GM23338 (cell line): Measurements from ENCODE around the gene STN1. TPM values are rescaled to one million over a fixed set of nuclear protein-coding genes. Genes with fewer than 3 reads are reported as not detected.

ENCODE experiments used
- ATAC-seq: fragments of 200-7000 bp; cut with Tn5 transposase; 3 replicates; pipeline ENCODE4 v1.9.1; 2020
- DNase-seq: peaks from one replicate; pipeline ENCODE4 v3.0.0-alpha.2; 2015; ENCODE audit warnings: low spot score
- H2AFZ ChIP-seq: fragments of 200-600 bp; sonication (generic); 2 replicates; pipeline ENCODE4 v1.8.0; 2016; ENCODE audit warnings: antibody characterized with exemption, mild to moderate bottlenecking, moderate library complexity
- H3F3A ChIP-seq: fragments of 200-600 bp; sonication (generic); replicated peaks from 2 replicates; pipeline ENCODE4 v1.8.0; 2017; ENCODE audit warnings: antibody characterized with exemption, mixed run types, low read depth
- H3K27ac ChIP-seq: fragments of 200-600 bp; sonication (generic); 2 replicates; pipeline ENCODE4 v1.6.1; 2016; ENCODE audit warnings: low read depth
- H3K27me3 ChIP-seq: fragments of 200-600 bp; sonication (generic); 2 replicates; pipeline ENCODE4 v1.8.0; 2016; ENCODE audit warnings: mild to moderate bottlenecking, mixed run types, moderate library complexity; ENCODE audit not compliant: insufficient read depth
- H3K36me3 ChIP-seq: fragments of 200-600 bp; sonication (generic); 2 replicates; pipeline ENCODE4 v1.8.0; 2016; ENCODE audit warnings: mild to moderate bottlenecking; ENCODE audit not compliant: insufficient read depth
- H3K4me1 ChIP-seq: fragments of 200-600 bp; sonication (generic); 2 replicates; pipeline ENCODE4 v1.8.0; 2016; ENCODE audit warnings: mild to moderate bottlenecking, moderate library complexity; ENCODE audit not compliant: insufficient read depth
- H3K4me2 ChIP-seq: fragments of 200-600 bp; sonication (generic); 2 replicates; pipeline ENCODE4 v1.7.1; 2017; ENCODE audit warnings: mixed run types
- H3K4me3 ChIP-seq: fragments of 200-600 bp; sonication (generic); 2 replicates; pipeline ENCODE4 v1.6.1; 2016; ENCODE audit warnings: mixed run types
- H3K79me2 ChIP-seq: fragments of 200-600 bp; sonication (generic); replicated peaks from 2 replicates; pipeline ENCODE4 v1.8.0; 2017; ENCODE audit warnings: mild to moderate bottlenecking; ENCODE audit not compliant: insufficient read depth
- H3K9me2 ChIP-seq: fragments of 200-600 bp; sonication (generic); 2 replicates; pipeline ENCODE4 v1.8.0; 2017; ENCODE audit not compliant: insufficient read depth
- H4K20me1 ChIP-seq: fragments of 200-600 bp; sonication (generic); replicated peaks from 2 replicates; pipeline ENCODE4 v1.8.0; 2017; ENCODE audit warnings: mild to moderate bottlenecking; ENCODE audit not compliant: insufficient read depth
- H3K27ac Mint-ChIP-seq: 2 replicates; pipeline ENCODE4 v1.8.0; 2020; ENCODE audit warnings: inconsistent platforms, mild to moderate bottlenecking, moderate library complexity, mixed read lengths
- H3K27me3 Mint-ChIP-seq: 3 replicates; pipeline ENCODE4 v1.8.0; 2022; ENCODE audit warnings: low read depth, mild to moderate bottlenecking, moderate library complexity, mixed read lengths, inconsistent platforms; ENCODE audit not compliant: insufficient read depth, poor library complexity
- H3K36me3 Mint-ChIP-seq: 3 replicates; pipeline ENCODE4 v1.8.0; 2021; ENCODE audit warnings: low read depth, mild to moderate bottlenecking, inconsistent platforms, moderate library complexity, mixed read lengths
- H3K4me1 Mint-ChIP-seq: 3 replicates; pipeline ENCODE4 v1.8.0; 2020; ENCODE audit warnings: mild to moderate bottlenecking, inconsistent platforms, mixed read lengths
- H3K4me3 Mint-ChIP-seq: 3 replicates; pipeline ENCODE4 v1.8.0; 2021; ENCODE audit warnings: moderate library complexity, mild to moderate bottlenecking, inconsistent platforms, mixed read lengths
- H3K9me3 Mint-ChIP-seq: 3 replicates; pipeline ENCODE4 v1.8.0; 2020; ENCODE audit warnings: moderate library complexity, mild to moderate bottlenecking, inconsistent platforms, mixed read lengths
- CREB1 ChIP-seq: fragments of 250-450 bp; sonication (Bioruptor Pico); IDR thresholded peaks from 2 replicates; pipeline ENCODE4 v1.5.0; 2020; ENCODE audit warnings: low read depth, mild to moderate bottlenecking, moderate library complexity
- EZH2 ChIP-seq: fragments of 200-600 bp; sonication (generic); IDR thresholded peaks from one replicate; pipeline ENCODE4 v1.8.0; 2017; ENCODE audit warnings: antibody characterized with exemption, mild to moderate bottlenecking, low read depth; ENCODE audit not compliant: unreplicated experiment
- EZH2phosphoT487 ChIP-seq: fragments of 200-600 bp; sonication (generic); IDR thresholded peaks from one replicate; pipeline ENCODE4 v1.8.1; 2018; ENCODE audit warnings: antibody characterized with exemption; ENCODE audit not compliant: unreplicated experiment
- JUNB ChIP-seq: IDR thresholded peaks from one replicate; pipeline ENCODE4 v1.6.1; 2016; ENCODE audit warnings: antibody characterized with exemption; ENCODE audit not compliant: unreplicated experiment
- NANOG ChIP-seq: IDR thresholded peaks from 2 replicates; pipeline ENCODE4 v1.6.1; 2016; ENCODE audit warnings: antibody characterized with exemption, borderline replicate concordance
- POLR2AphosphoS5 ChIP-seq: IDR thresholded peaks from 2 replicates; pipeline ENCODE4 v1.6.1; 2016; ENCODE audit warnings: antibody characterized with exemption, low read depth
- STAT1 ChIP-seq: IDR thresholded peaks from one replicate; pipeline ENCODE4 v1.6.1; 2016; ENCODE audit warnings: antibody characterized with exemption; ENCODE audit not compliant: unreplicated experiment
- ZNF114 ChIP-seq: fragments of 250-450 bp; sonication (Bioruptor Pico); IDR thresholded peaks from 2 replicates; pipeline ENCODE4 v1.5.0; 2020; ENCODE audit warnings: mild to moderate bottlenecking, moderate library complexity
- ZNF331 ChIP-seq: fragments of 250-450 bp; sonication (Bioruptor Pico); IDR thresholded peaks from 2 replicates; pipeline ENCODE4 v1.5.0; 2020; ENCODE audit warnings: low read depth, mild to moderate bottlenecking, moderate library complexity
- polyA plus RNA-seq: library from polyadenylated mRNA; unstranded; fragments of >200 nt; fragmentation: Nextera tagmentation; extraction: Ambion mirVana; gene quantifications from 2 replicates; pipeline ENCODE4 v1.2.1, GENCODE V29; 2016
- total RNA-seq: library from RNA; depleted of rRNA; stranded (reverse); fragments of >200 nt; shearing (Covaris generic); gene quantifications from 2 replicates; pipeline ENCODE4 v1.2.3, GENCODE V29; 2014
- TF ChIP-seq, protein P1 (sequence below): fragments of 250-450 bp; sonication (Bioruptor Pico); IDR thresholded peaks from 2 replicates; pipeline ENCODE4 v1.5.0; 2020; ENCODE audit warnings: mild to moderate bottlenecking, moderate library complexity
- TF ChIP-seq, protein P2 (sequence below): IDR thresholded peaks from 2 replicates; pipeline ENCODE4 v1.6.1; 2016; ENCODE audit warnings: antibody characterized with exemption
- TF ChIP-seq, protein P3 (sequence below): IDR thresholded peaks from one replicate; pipeline ENCODE4 v1.6.1; 2018; ENCODE audit warnings: antibody characterized with exemption; ENCODE audit not compliant: unreplicated experiment
- TF ChIP-seq, protein P4 (sequence below), 2 experiments: fragments of 200-600 bp in 1 of 2; sonication (generic) in 1 of 2; conservative IDR thresholded peaks; 2 replicates each; pipeline versions ENCODE4 v1.5.1 to v1.6.1; 2016 to 2017; ENCODE audit warnings: antibody characterized with exemption in 2 of 2, low read depth in 2 of 2, mild to moderate bottlenecking in 2 of 2, moderate library complexity in 1 of 2

STN1 gene
- total and polyA plus RNA-seq, 2 experiments from 2014 or later: 7.2 to 11.3 TPM

DNA sequence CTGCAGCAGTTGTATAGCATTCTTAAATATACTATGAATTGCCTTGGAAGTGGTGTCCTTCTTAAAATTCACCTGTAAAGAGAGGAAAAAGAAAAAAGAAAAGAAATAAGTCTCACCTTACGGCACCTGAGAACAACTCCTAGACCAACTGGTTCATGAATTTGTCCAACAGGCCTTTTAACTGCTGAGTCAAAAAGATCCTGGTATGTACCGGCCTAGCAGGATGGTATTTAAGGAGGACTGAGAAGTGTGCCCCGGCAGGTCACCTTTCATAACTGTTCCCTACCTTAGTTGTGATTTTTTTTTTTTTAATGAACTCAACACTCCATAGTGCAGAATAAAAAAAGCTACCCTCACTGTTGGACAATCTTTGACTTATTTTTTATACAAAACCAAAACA is 25.8 kb downstream of the STN1 start (continued):
- TF ChIP-seq STAT1 (no peak), ZNF114 (CRISPR knock-in tag) (no peak), EZH2phosphoT487 (no peak), JUNB (no peak), POLR2AphosphoS5 (no peak), NANOG (no peak)

DNA sequence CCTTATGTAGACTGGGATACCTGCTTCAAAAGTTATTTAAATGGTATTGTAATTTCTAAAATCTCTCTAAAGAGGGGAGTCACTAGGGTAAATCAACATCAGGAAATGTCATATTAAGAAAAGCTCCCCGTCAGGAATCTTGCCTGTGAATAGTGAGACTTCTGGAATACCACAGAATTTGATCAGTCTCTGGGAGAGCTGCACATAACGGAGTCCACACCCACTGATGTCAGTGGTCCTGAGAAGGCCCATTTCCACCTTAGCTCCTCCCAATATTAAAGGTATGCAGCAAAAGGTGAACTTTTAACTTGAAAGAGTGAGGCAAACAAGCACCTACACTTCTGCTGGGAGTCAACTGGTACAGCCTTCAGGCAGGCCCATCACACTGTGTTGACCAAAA is 27.3 kb downstream of the STN1 start:
- H3K27ac ChIP-seq: no peak overlapping the region
- DNase-seq: no peak

More for the DNA sequence above, 27.3 kb downstream of the STN1 start:
- Mint-ChIP-seq H3K27ac (no peak overlapping the region), H3K27me3 (peaks cover 5% of the 10 kb centered on the region), H3K9me3 (no peaks in the 10 kb centered on the region), H3K4me1 (peaks cover 10% of the 10 kb centered on the region), H3K4me3 (no peak overlapping the region), H3K36me3 (no peaks in the 10 kb centered on the region)
- TF ChIP-seq NANOG (no peak), STAT1 (no peak), EZH2phosphoT487 (no peak), ZNF114 (CRISPR knock-in tag) (no peak), POLR2AphosphoS5 (no peak), EZH2 (no peak), CREB1 (CRISPR knock-in tag) (no peak), JUNB (no peak), ZNF331 (CRISPR knock-in tag) (no peak)
- TF ChIP-seq, protein P1, sequence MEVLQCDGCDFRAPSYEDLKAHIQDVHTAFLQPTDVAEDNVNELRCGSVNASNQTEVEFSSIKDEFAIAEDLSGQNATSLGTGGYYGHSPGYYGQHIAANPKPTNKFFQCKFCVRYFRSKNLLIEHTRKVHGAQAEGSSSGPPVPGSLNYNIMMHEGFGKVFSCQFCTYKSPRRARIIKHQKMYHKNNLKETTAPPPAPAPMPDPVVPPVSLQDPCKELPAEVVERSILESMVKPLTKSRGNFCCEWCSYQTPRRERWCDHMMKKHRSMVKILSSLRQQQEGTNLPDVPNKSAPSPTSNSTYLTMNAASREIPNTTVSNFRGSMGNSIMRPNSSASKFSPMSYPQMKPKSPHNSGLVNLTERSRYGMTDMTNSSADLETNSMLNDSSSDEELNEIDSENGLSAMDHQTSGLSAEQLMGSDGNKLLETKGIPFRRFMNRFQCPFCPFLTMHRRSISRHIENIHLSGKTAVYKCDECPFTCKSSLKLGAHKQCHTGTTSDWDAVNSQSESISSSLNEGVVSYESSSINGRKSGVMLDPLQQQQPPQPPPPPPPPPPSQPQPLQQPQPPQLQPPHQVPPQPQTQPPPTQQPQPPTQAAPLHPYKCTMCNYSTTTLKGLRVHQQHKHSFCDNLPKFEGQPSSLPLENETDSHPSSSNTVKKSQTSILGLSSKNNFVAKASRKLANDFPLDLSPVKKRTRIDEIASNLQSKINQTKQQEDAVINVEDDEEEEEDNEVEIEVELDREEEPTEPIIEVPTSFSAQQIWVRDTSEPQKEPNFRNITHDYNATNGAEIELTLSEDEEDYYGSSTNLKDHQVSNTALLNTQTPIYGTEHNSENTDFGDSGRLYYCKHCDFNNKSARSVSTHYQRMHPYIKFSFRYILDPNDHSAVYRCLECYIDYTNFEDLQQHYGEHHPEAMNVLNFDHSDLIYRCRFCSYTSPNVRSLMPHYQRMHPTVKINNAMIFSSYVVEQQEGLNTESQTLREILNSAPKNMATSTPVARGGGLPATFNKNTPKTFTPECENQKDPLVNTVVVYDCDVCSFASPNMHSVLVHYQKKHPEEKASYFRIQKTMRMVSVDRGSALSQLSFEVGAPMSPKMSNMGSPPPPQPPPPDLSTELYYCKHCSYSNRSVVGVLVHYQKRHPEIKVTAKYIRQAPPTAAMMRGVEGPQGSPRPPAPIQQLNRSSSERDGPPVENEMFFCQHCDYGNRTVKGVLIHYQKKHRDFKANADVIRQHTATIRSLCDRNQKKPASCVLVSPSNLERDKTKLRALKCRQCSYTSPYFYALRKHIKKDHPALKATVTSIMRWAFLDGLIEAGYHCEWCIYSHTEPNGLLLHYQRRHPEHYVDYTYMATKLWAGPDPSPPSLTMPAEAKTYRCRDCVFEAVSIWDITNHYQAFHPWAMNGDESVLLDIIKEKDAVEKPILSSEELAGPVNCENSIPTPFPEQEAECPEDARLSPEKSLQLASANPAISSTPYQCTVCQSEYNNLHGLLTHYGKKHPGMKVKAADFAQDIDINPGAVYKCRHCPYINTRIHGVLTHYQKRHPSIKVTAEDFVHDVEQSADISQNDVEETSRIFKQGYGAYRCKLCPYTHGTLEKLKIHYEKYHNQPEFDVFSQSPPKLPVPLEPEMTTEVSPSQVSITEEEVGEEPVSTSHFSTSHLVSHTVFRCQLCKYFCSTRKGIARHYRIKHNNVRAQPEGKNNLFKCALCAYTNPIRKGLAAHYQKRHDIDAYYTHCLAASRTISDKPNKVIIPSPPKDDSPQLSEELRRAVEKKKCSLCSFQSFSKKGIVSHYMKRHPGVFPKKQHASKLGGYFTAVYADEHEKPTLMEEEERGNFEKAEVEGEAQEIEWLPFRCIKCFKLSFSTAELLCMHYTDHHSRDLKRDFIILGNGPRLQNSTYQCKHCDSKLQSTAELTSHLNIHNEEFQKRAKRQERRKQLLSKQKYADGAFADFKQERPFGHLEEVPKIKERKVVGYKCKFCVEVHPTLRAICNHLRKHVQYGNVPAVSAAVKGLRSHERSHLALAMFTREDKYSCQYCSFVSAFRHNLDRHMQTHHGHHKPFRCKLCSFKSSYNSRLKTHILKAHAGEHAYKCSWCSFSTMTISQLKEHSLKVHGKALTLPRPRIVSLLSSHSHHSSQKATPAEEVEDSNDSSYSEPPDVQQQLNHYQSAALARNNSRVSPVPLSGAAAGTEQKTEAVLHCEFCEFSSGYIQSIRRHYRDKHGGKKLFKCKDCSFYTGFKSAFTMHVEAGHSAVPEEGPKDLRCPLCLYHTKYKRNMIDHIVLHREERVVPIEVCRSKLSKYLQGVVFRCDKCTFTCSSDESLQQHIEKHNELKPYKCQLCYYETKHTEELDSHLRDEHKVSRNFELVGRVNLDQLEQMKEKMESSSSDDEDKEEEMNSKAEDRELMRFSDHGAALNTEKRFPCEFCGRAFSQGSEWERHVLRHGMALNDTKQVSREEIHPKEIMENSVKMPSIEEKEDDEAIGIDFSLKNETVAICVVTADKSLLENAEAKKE (CRISPR knock-in tag): no peak
- TF ChIP-seq, protein P2, sequence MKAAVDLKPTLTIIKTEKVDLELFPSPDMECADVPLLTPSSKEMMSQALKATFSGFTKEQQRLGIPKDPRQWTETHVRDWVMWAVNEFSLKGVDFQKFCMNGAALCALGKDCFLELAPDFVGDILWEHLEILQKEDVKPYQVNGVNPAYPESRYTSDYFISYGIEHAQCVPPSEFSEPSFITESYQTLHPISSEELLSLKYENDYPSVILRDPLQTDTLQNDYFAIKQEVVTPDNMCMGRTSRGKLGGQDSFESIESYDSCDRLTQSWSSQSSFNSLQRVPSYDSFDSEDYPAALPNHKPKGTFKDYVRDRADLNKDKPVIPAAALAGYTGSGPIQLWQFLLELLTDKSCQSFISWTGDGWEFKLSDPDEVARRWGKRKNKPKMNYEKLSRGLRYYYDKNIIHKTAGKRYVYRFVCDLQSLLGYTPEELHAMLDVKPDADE: no peak
- TF ChIP-seq, protein P3, sequence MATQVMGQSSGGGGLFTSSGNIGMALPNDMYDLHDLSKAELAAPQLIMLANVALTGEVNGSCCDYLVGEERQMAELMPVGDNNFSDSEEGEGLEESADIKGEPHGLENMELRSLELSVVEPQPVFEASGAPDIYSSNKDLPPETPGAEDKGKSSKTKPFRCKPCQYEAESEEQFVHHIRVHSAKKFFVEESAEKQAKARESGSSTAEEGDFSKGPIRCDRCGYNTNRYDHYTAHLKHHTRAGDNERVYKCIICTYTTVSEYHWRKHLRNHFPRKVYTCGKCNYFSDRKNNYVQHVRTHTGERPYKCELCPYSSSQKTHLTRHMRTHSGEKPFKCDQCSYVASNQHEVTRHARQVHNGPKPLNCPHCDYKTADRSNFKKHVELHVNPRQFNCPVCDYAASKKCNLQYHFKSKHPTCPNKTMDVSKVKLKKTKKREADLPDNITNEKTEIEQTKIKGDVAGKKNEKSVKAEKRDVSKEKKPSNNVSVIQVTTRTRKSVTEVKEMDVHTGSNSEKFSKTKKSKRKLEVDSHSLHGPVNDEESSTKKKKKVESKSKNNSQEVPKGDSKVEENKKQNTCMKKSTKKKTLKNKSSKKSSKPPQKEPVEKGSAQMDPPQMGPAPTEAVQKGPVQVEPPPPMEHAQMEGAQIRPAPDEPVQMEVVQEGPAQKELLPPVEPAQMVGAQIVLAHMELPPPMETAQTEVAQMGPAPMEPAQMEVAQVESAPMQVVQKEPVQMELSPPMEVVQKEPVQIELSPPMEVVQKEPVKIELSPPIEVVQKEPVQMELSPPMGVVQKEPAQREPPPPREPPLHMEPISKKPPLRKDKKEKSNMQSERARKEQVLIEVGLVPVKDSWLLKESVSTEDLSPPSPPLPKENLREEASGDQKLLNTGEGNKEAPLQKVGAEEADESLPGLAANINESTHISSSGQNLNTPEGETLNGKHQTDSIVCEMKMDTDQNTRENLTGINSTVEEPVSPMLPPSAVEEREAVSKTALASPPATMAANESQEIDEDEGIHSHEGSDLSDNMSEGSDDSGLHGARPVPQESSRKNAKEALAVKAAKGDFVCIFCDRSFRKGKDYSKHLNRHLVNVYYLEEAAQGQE: no peak
- TF ChIP-seq, protein P4, sequence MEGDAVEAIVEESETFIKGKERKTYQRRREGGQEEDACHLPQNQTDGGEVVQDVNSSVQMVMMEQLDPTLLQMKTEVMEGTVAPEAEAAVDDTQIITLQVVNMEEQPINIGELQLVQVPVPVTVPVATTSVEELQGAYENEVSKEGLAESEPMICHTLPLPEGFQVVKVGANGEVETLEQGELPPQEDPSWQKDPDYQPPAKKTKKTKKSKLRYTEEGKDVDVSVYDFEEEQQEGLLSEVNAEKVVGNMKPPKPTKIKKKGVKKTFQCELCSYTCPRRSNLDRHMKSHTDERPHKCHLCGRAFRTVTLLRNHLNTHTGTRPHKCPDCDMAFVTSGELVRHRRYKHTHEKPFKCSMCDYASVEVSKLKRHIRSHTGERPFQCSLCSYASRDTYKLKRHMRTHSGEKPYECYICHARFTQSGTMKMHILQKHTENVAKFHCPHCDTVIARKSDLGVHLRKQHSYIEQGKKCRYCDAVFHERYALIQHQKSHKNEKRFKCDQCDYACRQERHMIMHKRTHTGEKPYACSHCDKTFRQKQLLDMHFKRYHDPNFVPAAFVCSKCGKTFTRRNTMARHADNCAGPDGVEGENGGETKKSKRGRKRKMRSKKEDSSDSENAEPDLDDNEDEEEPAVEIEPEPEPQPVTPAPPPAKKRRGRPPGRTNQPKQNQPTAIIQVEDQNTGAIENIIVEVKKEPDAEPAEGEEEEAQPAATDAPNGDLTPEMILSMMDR (conservative IDR thresholded peaks at IDR 0.05; ENCODE audit: low read depth in 2 of 2): no peak
- H3K79me2 ChIP-seq: no peaks in the 10 kb centered on the region
- no peaks in the 10 kb centered on the region for H3F3A ChIP-seq
- peaks cover 6% of the 10 kb centered on the region; the same call in 1 of the 2 replicates for H3K36me3 ChIP-seq
- H3K9me2 ChIP-seq: no peaks in the 10 kb centered on the region
- H3K4me3 ChIP-seq: no peak overlapping the region
- H4K20me1 ChIP-seq: no peaks in the 10 kb centered on the region
- no peak overlapping the region for H3K4me2 ChIP-seq
- no peaks in the 10 kb centered on the region for H3K4me1 ChIP-seq
- no peak overlapping the region for H2AFZ ChIP-seq
- no peaks in the 10 kb centered on the region for H3K27me3 ChIP-seq
- no peak for ATAC-seq
